Mononuclear cell (primary cell): ENCODE data around the gene ACSL4. TPM values are rescaled to one million over a fixed set of nuclear protein-coding genes. Genes with fewer than 3 reads are reported as not detected.

Experiments used
- H3K27me3 ChIP-seq: 2 replicates; pipeline ENCODE4 v1.6.0; 2011; ENCODE audit warnings: low read length, control low read depth; ENCODE audit not compliant: insufficient read depth
- H3K4me1 ChIP-seq: 2 replicates; pipeline ENCODE4 v1.5.1; 2011; ENCODE audit warnings: mild to moderate bottlenecking, low read length, control low read depth; ENCODE audit not compliant: insufficient read depth
- H3K4me3 ChIP-seq: 2 replicates; pipeline ENCODE4 v1.5.1; 2011; ENCODE audit warnings: mild to moderate bottlenecking, low read length, moderate library complexity
- H3K9me3 ChIP-seq: 2 replicates; pipeline ENCODE4 v1.5.1; 2011; ENCODE audit warnings: low read depth, mild to moderate bottlenecking, control low read depth, low read length
- total RNA-seq: library from RNA; depleted of rRNA; stranded (reverse); fragments of >200 nt; gene quantifications from one replicate; pipeline ENCODE4 v1.2.3, GENCODE V29; 2012

Gene ACSL4
- total RNA-seq, 1 donor: 54.0 TPM

GRCh38 chrX:109624641-109625616, 108.1 kb downstream of the ACSL4 start, which contains the start of gene KCNE5:
TSS of gene KCNE5 (minus strand) at chrX:109625172. CDS start at chrX:109625020, 152 bp downstream.
- no peak within 1 kb of the TSS for H3K4me3 ChIP-seq
- H3K4me1 ChIP-seq: peaks cover 10% of the 10 kb centered on the region
- H3K9me3 ChIP-seq: no peaks in the 10 kb centered on the region
- H3K27me3 ChIP-seq: no peaks in the 10 kb centered on the region

- Histone ChIP-seq H3K4me1 (peaks cover 19% of the 10 kb centered on the region), H3K9me3 (no peaks in the 10 kb centered on the region), H3K27me3 (no peaks in the 10 kb centered on the region), H3K4me3 (no peak overlapping the region)
Observed at GRCh38 chrX:109623997-109624396, 109.1 kb downstream of the ACSL4 start.

DNA sequence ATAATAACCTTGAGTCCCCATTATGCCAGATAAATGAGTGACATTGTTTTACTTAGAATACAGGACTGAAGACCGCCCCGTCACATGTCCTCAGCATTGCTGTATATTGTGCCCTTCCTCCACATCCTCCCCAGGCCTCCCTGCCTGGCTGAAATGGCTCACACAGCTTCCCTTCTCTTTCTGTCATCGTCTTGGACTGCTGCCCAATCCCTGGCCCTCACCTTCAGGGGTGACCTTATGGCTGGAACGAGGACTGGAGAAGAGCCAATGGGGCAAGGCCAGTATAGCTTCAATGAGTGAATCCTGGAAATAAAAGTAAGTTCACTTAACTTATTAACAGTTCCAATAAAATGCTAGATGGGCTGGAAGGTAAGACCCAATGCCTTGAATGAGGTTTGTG, 110.8 kb downstream of the ACSL4 start:
- Histone ChIP-seq H3K4me1 (peaks cover 19% of the 10 kb centered on the region), H3K4me3 (no peak overlapping the region), H3K27me3 (no peaks in the 10 kb centered on the region), H3K9me3 (no peaks in the 10 kb centered on the region)

GRCh38 chrX:109619771-109620170, 113.3 kb downstream of the ACSL4 start:
- no peaks in the 10 kb centered on the region for H3K9me3 ChIP-seq
- no peaks in the 10 kb centered on the region for H3K27me3 ChIP-seq
- no peak overlapping the region for H3K4me3 ChIP-seq
- peaks cover 19% of the 10 kb centered on the region for H3K4me1 ChIP-seq

DNA sequence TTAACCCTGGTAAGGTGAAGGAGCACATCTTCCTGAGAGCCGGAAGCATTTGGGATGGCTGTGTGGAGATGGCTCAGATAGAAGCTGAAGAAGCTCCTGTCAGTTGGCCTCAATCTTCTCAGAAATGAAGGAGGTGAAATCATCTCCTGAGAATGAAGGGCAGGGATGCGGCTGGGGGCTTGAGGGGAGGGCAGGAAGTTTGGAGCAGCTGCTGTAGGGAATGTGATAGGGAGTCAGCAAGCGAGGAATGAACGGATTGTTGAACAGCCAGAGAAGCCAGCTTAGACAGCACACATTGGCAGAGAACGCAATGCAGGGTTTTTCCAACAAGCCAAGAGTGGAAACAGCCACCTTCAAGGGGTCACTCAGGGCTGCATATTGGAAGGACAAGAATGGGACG, 118.1 kb downstream of the ACSL4 start:
- peaks cover 10% of the 10 kb centered on the region for H3K4me1 ChIP-seq
- no peaks in the 10 kb centered on the region for H3K27me3 ChIP-seq
- H3K9me3 ChIP-seq: no peaks in the 10 kb centered on the region
- no peak overlapping the region for H3K4me3 ChIP-seq

GRCh38 chrX:109601486-109601885, 131.6 kb downstream of the ACSL4 start:
- Histone ChIP-seq H3K4me3 (no peak overlapping the region), H3K4me1 (peaks cover 10% of the 10 kb centered on the region), H3K27me3 (no peaks in the 10 kb centered on the region), H3K9me3 (no peaks in the 10 kb centered on the region)

DNA sequence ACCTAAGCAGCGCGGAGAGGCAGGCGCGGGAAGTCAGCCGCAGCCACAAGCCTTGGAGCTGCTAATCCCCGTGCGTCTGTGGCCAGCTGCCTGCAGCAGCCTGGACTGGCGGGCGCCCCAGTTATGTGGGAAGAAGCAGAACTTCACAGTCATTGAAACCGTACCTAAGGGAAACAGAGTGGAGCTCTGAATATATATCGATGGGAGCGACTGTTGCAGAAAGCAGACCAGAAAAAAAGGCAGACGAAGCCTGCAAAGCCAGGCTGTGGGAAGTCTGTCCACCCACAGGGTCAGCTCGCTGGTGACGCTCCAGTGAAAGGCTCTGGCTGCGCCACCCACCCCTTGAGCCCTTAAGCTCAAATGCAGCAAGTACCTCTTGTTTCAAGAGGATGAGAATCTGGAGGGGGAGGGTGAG, 132.8 kb downstream of the ACSL4 start:
- Histone ChIP-seq H3K4me3 (no peak overlapping the region), H3K4me1 (peaks cover 10% of the 10 kb centered on the region), H3K9me3 (no peaks in the 10 kb centered on the region), H3K27me3 (no peaks in the 10 kb centered on the region)

GRCh38 chrX:109596015-109596414, 137.0 kb downstream of the ACSL4 start:
- Histone ChIP-seq H3K27me3 (no peaks in the 10 kb centered on the region), H3K4me3 (no peak overlapping the region), H3K4me1 (peaks cover 10% of the 10 kb centered on the region), H3K9me3 (no peaks in the 10 kb centered on the region)

Other genes with a start within 250 kb of the ACSL4 start
- 13.6 TPM for gene NXT2, start 196.4 kb downstream of the ACSL4 start, total RNA-seq
- not detected for gene KCNE5, start 108.1 kb downstream of the ACSL4 start, total RNA-seq